NCI-H187 (cell line): ENCODE data around the gene CACNA2D2.

ENCODE experiments used
- DNase-seq, 2 experiments: peaks; one replicate each; lab custom pipeline; 2025; lab: John Stamatoyannopoulos, UW

Gene CACNA2D2

GRCh38 chr3:50369012-50369670 is 134.3 kb downstream of the CACNA2D2 start:
- DNase-seq = no peak

- no peak for DNase-seq
Measured at GRCh38 chr3:50365842-50366220, 137.6 kb downstream of the CACNA2D2 start.

- peak; percentile 22 to 84 for DNase-seq
Measured at GRCh38 chr3:50365080-50365841, 138.2 kb downstream of the CACNA2D2 start.

GRCh38 chr3:50364573-50365079 is 138.8 kb downstream of the CACNA2D2 start:
- no peak for DNase-seq

- no peak for DNase-seq
Measured at GRCh38 chr3:50359760-50360110, 143.7 kb downstream of the CACNA2D2 start.

GRCh38 chr3:50358911-50359759 is 144.3 kb downstream of the CACNA2D2 start, which contains the start of gene TMEM115:
Gene TMEM115 (minus strand): TSS chr3:50359521. CDS start chr3:50359063, 458 bp downstream.
- DNase-seq = peak; percentile 49 to 88

- DNase-seq = no peak
Measured at GRCh38 chr3:50358355-50358910, 145.0 kb downstream of the CACNA2D2 start.

- no peak for DNase-seq
Measured at GRCh38 chr3:50357481-50357880, 146.0 kb downstream of the CACNA2D2 start.

- no peak for DNase-seq
Measured at GRCh38 chr3:50356553-50356952, 146.9 kb downstream of the CACNA2D2 start.

GRCh38 chr3:50355829-50356552 is 147.4 kb downstream of the CACNA2D2 start:
- DNase-seq = no peak

- DNase-seq = no peak
Measured at GRCh38 chr3:50354850-50355249, 148.6 kb downstream of the CACNA2D2 start.

GRCh38 chr3:50354186-50354764 is 149.2 kb downstream of the CACNA2D2 start:
- DNase-seq = no peak

- no peak for DNase-seq
Measured at GRCh38 chr3:50353245-50354004, 150.0 kb downstream of the CACNA2D2 start.

- DNase-seq = no peak
Measured at GRCh38 chr3:50352781-50353180, 150.7 kb downstream of the CACNA2D2 start.

- no peak for DNase-seq
Measured at GRCh38 chr3:50351323-50351697, 152.1 kb downstream of the CACNA2D2 start.

- DNase-seq = peak; percentile 74 to 75
Measured at GRCh38 chr3:50350527-50351322, 152.7 kb downstream of the CACNA2D2 start, which contains the start of the genes CYB561D2 and NPRL2. Gene CYB561D2 (plus strand): TSS chr3:50350862. CDS start chr3:50351434, 572 bp downstream. Gene NPRL2 (minus strand): TSS chr3:50350775. CDS start chr3:50350652, 123 bp downstream.

GRCh38 chr3:50350213-50350526 is 153.3 kb downstream of the CACNA2D2 start:
- DNase-seq = no peak

GRCh38 chr3:50347187-50347813 is 156.1 kb downstream of the CACNA2D2 start:
- no peak for DNase-seq
